Astrocyte (in vitro differentiated cells and primary cell): Measurements from ENCODE around the gene C2CD2.

Experiments
- CTCF ChIP-seq: IDR thresholded peaks from 2 replicates; pipeline ENCODE4 v1.5.1; 2011; ENCODE audit warnings: low read depth, mild to moderate bottlenecking, inconsistent platforms, low read length, moderate library complexity; ENCODE audit not compliant: insufficient read depth
- EZH2 ChIP-seq: IDR thresholded peaks from 2 replicates; pipeline ENCODE4 v1.6.1; 2012; ENCODE audit warnings: mild to moderate bottlenecking, low read length, inconsistent platforms; ENCODE audit not compliant: insufficient read depth

GRCh38 chr21:41903559-41904351 lies 50.1 kb downstream of the C2CD2 start:
- TF ChIP-seq EZH2 (no peak), CTCF (no peak)
